Heart right ventricle (tissue), 16 donors: Measurements from ENCODE around the gene SNW1. TPM values are rescaled to one million over a fixed set of nuclear protein-coding genes. Genes with fewer than 3 reads are reported as not detected.
"Not testable (repeated sequence)": the region's sequence is repeated elsewhere in the genome, so short reads cannot be mapped to it uniquely, and the experiment has no call there.

Source experiments
- ATAC-seq, 8 donors: fragments of 200-7000 bp; cut with Tn5 transposase; one replicate each; pipeline ENCODE4 v1.9.1; 2020; ENCODE audit warnings: mild to moderate bottlenecking in 8 of 8, moderate library complexity in 8 of 8, moderate number of reproducible peaks in 1 of 8
- DNase-seq, 2 donors: peaks; one replicate each; pipeline ENCODE4 v3.0.0-alpha.2; 2020
- H3K27ac ChIP-seq, 10 donors: fragments of 200-600 bp; sonication (generic) in 2 of 10; one replicate each; pipeline versions ENCODE4 v1.5.0 to v1.8.0; 2020 to 2022; ENCODE audit warnings: mild to moderate bottlenecking in 3 of 10
- H3K27me3 ChIP-seq, 7 donors: fragments of 200-600 bp; one replicate each; pipeline ENCODE4 v1.8.0; 2021 to 2022; ENCODE audit warnings: mild to moderate bottlenecking in 2 of 7
- H3K36me3 ChIP-seq, 9 donors: fragments of 200-600 bp; sonication (generic) in 1 of 9; one replicate each; pipeline versions ENCODE4 v1.5.0 to v1.8.0; 2020 to 2022; ENCODE audit warnings: mild to moderate bottlenecking in 2 of 9
- H3K4me1 ChIP-seq, 9 donors: fragments of 200-600 bp; sonication (generic) in 1 of 9; one replicate each; pipeline versions ENCODE4 v1.5.0 to v1.8.0; 2020 to 2022; ENCODE audit warnings: mild to moderate bottlenecking in 4 of 9
- H3K4me3 ChIP-seq, 10 donors: fragments of 200-600 bp; sonication (generic) in 2 of 10; one replicate each; pipeline versions ENCODE4 v1.5.0 to v1.8.0; 2020 to 2022; ENCODE audit warnings: mild to moderate bottlenecking in 7 of 10, moderate library complexity in 2 of 10
- H3K9me3 ChIP-seq, 11 donors: fragments of 200-600 bp in 10 of 11; sonication (generic) in 2 of 11; one replicate each; pipeline versions ENCODE4 v1.5.0 to v1.8.0; 2013 to 2022; ENCODE audit warnings: mild to moderate bottlenecking in 2 of 11, control low read depth in 1 of 11, moderate library complexity in 1 of 11
- WGBS, 2 donors: extraction: QIAGEN DNeasy Blood & Tissue Kit; methylation state at CpG; one replicate each; pipeline ENCODE4 v1.1.7; 2013; ENCODE audit warnings: inconsistent platforms in 1 of 2; 5-methylcytosine and 5-hydroxymethylcytosine counted together
- intact Hi-C, 10 donors: fragments of 100-400 bp; cut with DNase I; formaldehyde crosslinking; loops; one replicate each; pipeline versions ENCODE4 v1.11.1 to v1.14.2; 2022
- polyA plus RNA-seq, 2 donors: library from polyadenylated mRNA; stranded (reverse); fragments of 200-250 nt; gene quantifications; one replicate each; pipeline ENCODE4 v1.2.3, GENCODE V29; 2013
- total RNA-seq, 10 donors: library from RNA; stranded (reverse); fragmentation: NEBNext Ultra II Directional in 3 of 10; extraction: Animal tissue kit (Norgen Biotek cat#: 25700) in 3 of 10; gene quantifications; one replicate each; pipeline versions ENCODE4 v1.2.1 to v1.2.4, GENCODE V29; 2021 to 2023
- TF ChIP-seq, protein P1 (sequence below), 9 donors: fragments of 200-600 bp; sonication (generic) in 2 of 9; IDR thresholded peaks; one replicate each; pipeline versions ENCODE4 v1.5.0 to v1.8.0; 2021 to 2022; ENCODE audit warnings: antibody characterized with exemption in 9 of 9, mild to moderate bottlenecking in 5 of 9, moderate library complexity in 1 of 9
- donor health status: Arrhythmogenic right ventricular cardiomyopathy.
- donor health status: ischemic (EF 13 %, LVEDD 7.1; RV severe dilation, severe dysfunction).
- donor health status: healthy with polysubstance abuse.
- donor health status: DM: no; HTN: yes; CAD: no.
- donor health status: DM: no; HTN: no; CAD: no.
- donor health status: ischemic (EF 25% LVEDD 6.9; RV normal size, moderate dysfunction).
- donor health status: ischemic (EF 25% LVEDD 5.7; RV mildly dilated, moderate dysfunction).
- donor health status: healthy.
- donor health status: DM: yes; HTN: yes; CAD: no.
- donor health status: Ischemic cardiomyopathy.
- donor health status: ischemic (EF 35%, LVEDD 5.7; RV mildly dilated, moderate dysfunction).
- donor health status: nonischemic (EF 11% LVEDD 7.7; RV severe dilation, severe dysfunction).
- donor health status: DM: yes; HTN: yes; CAD: no.
- donor health status: PGD.
- donor health status: ischemic (EF 29% LVEDD 5.4; RV normal size, mild dysfunction).
- donor health status: nonischemic (EF 23%, LVEDD 6.1; RV moderate dilation, normal function).

Gene SNW1
- total and polyA plus RNA-seq, 12 donors: 23.3 to 69.1 (median 55.7) TPM

- intact Hi-C loops: no loop called here
- ATAC-seq (no peak), DNase-seq (no peak)
- Histone ChIP-seq H3K4me3 (no peak overlapping the region), H3K27ac (no peak overlapping the region), H3K4me1 (peaks cover 0 to 5% (median under 1%) of the 10 kb centered on the region in 9 donors), H3K27me3 (peaks cover 0 to 4% (median 0%) of the 10 kb centered on the region in 7 donors), H3K9me3 (no peaks in the 10 kb centered on the region), H3K36me3 (no peaks in the 10 kb centered on the region)
- 65 to 70% methylated on average over 4 of the region's 4 CpGs for WGBS, 2 donors
- TF ChIP-seq, protein P1, sequence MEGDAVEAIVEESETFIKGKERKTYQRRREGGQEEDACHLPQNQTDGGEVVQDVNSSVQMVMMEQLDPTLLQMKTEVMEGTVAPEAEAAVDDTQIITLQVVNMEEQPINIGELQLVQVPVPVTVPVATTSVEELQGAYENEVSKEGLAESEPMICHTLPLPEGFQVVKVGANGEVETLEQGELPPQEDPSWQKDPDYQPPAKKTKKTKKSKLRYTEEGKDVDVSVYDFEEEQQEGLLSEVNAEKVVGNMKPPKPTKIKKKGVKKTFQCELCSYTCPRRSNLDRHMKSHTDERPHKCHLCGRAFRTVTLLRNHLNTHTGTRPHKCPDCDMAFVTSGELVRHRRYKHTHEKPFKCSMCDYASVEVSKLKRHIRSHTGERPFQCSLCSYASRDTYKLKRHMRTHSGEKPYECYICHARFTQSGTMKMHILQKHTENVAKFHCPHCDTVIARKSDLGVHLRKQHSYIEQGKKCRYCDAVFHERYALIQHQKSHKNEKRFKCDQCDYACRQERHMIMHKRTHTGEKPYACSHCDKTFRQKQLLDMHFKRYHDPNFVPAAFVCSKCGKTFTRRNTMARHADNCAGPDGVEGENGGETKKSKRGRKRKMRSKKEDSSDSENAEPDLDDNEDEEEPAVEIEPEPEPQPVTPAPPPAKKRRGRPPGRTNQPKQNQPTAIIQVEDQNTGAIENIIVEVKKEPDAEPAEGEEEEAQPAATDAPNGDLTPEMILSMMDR (IDR thresholded peaks at IDR 0.05): no peak
Observed at GRCh38 chr14:77794357-77794756, 33.4 kb upstream of the SNW1 start.

DNA sequence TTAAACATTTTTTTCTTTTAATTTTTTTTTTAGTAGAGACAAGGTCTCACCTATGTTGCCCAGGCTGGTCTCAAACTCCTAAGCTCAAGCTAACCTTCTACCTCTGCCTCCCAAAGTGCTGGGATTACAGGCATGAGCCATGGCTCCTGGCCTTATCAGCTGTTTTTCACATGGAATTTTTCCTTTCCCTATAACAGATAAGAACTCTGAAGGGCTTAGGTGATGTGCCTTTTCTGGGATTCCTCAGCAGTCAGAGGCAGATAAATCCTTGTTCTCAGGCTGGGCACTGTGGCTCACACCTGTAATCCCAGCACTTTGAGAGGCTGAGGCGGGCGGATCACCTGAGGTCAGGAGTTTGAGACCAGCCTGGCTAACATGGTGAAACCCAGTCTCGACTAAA lies 32.3 kb upstream of the SNW1 start:
- WGBS, 2 donors: 76 to 80% methylated on average over 3 of the region's 3 CpGs
- intact Hi-C loops: not testable (repeated sequence)

GRCh38 chr14:77791225-77791600 lies 30.3 kb upstream of the SNW1 start:
- Histone ChIP-seq H3K36me3 (no peaks in the 10 kb centered on the region), H3K27ac (no peak overlapping the region), H3K27me3 (peaks cover 0 to 4% (median 0%) of the 10 kb centered on the region in 7 donors), H3K4me3 (no peak overlapping the region), H3K9me3 (no peaks in the 10 kb centered on the region), H3K4me1 (peaks cover 0 to 1% (median 0%) of the 10 kb centered on the region in 9 donors)
- TF ChIP-seq, protein P1 (IDR thresholded peaks at IDR 0.05): no peak
- intact Hi-C loops: no loop called here
- no peak for DNase-seq
- no peak for ATAC-seq
- WGBS, 2 donors: 54 to 55% methylated on average over 1 of the region's 1 CpG

More for the DNA sequence above, 32.3 kb upstream of the SNW1 start:
- H3K4me1 ChIP-seq, DNase-seq, H3K4me3 ChIP-seq, H3K27ac ChIP-seq, H3K27me3 ChIP-seq, H3K36me3 ChIP-seq, H3K9me3 ChIP-seq, ATAC-seq: not testable (repeated sequence)

DNA sequence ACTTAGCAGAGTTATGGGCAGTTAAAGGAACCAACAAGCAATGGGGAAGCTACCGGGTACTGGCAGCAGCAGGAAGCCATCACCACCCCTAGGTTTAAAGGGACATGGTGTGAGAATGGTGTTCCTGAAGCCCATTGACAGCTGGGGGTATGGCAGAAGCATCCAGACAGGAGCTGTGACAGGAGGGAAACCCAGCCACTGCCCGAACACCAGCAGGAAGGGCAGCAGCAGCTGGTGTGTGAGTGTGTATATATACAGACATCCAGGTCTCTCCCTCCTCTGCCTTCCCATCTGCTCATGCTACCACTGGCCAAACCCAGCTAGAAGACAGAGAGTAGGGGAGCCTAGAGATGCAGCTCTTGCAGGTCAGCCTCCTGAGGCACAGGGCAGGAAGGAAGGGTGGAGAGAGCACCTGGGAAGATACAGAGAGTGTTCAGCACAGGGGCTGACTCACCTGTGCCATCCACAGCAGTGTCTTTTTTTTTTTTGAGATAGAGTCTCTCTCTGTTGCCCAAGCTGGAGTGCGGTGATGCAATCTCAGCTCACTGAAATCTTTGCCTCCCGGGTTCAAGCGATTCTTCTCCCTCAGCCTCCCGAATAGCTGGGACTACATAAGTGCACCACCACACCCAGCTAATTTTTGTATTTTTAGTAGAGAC lies 29.7 kb upstream of the SNW1 start:
- DNase-seq: no peak
- Histone ChIP-seq H3K27me3 (peaks cover 0 to 4% (median 0%) of the 10 kb centered on the region in 7 donors), H3K27ac (no peak overlapping the region), H3K4me3 (no peak overlapping the region), H3K4me1 (no peaks in the 10 kb centered on the region), H3K36me3 (no peaks in the 10 kb centered on the region), H3K9me3 (no peaks in the 10 kb centered on the region)
- intact Hi-C loops: no loop called here
- no peak for ATAC-seq
- TF ChIP-seq, protein P1 (IDR thresholded peaks at IDR 0.05): no peak
- 68 to 70% methylated on average over 6 of the region's 6 CpGs for WGBS, 2 donors

GRCh38 chr14:77786148-77786547 lies 25.2 kb upstream of the SNW1 start:
- TF ChIP-seq, protein P1 (IDR thresholded peaks at IDR 0.05): no peak
- no peaks in the 10 kb centered on the region for H3K4me1 ChIP-seq
- ATAC-seq: no peak
- intact Hi-C loops: no loop called here
- H3K27me3 ChIP-seq: peaks cover 0 to 4% (median 0%) of the 10 kb centered on the region in 7 donors
- H3K27ac ChIP-seq: no peak overlapping the region
- H3K4me3 ChIP-seq: no peak overlapping the region
- H3K9me3 ChIP-seq: no peaks in the 10 kb centered on the region
- no peaks in the 10 kb centered on the region for H3K36me3 ChIP-seq
- no peak for DNase-seq
- WGBS, 2 donors: 40 to 47% methylated on average over 4 of the region's 4 CpGs
